Thyroid gland (tissue), 4 donors: Measurements from ENCODE around the gene ZFHX2. TPM values are rescaled to one million over a fixed set of nuclear protein-coding genes. Genes with fewer than 3 reads are reported as not detected.
A peak's percentile ranks its signal among the peaks of the same experiment; 100 is the strongest.

Experiments
- DNase-seq, 2 donors: peaks; one replicate each; pipeline ENCODE4 v3.0.0-alpha.2; 2019
- H3K27ac ChIP-seq, 3 donors: fragments of 200-600 bp; sonication (generic); 1 replicate in 2 of 3; 2 replicates in 1 of 3; pipeline ENCODE4 v1.5.1; 2016 to 2019; ENCODE audit warnings: mild to moderate bottlenecking in 1 of 3, moderate library complexity in 1 of 3
- H3K27me3 ChIP-seq: fragments of 200-600 bp; sonication (generic); one replicate; pipeline ENCODE4 v1.5.1; 2019
- H3K36me3 ChIP-seq, 2 donors: fragments of 200-600 bp; sonication (generic); one replicate each; pipeline ENCODE4 v1.5.1; 2016 to 2019
- H3K4me1 ChIP-seq, 2 donors: fragments of 200-600 bp; sonication (generic); one replicate each; pipeline ENCODE4 v1.5.1; 2017 to 2019
- H3K4me3 ChIP-seq, 3 donors: fragments of 200-600 bp; sonication (generic); replicated peaks in 1 of 3; 1 replicate in 2 of 3; 2 replicates in 1 of 3; pipeline ENCODE4 v1.5.1; 2016; ENCODE audit warnings: mild to moderate bottlenecking in 1 of 3
- H3K9me3 ChIP-seq: fragments of 200-600 bp; sonication (generic); one replicate; pipeline ENCODE4 v1.5.1; 2017
- CTCF ChIP-seq, 6 experiments: fragments of 200-600 bp in 3 of 6; fragments of 450-650 bp in 3 of 6; sonication (generic) in 3 of 6; IDR thresholded peaks; one replicate each; pipeline ENCODE4 v1.5.1; 2016 to 2019; ENCODE audit warnings: antibody characterized with exemption in 6 of 6, mild to moderate bottlenecking in 2 of 6, inconsistent platforms in 1 of 6, moderate library complexity in 1 of 6
- POLR2A ChIP-seq, 2 donors: fragments of 450-650 bp; IDR thresholded peaks; one replicate each; pipeline ENCODE4 v1.6.1; 2017; ENCODE audit warnings: antibody characterized with exemption in 2 of 2, mild to moderate bottlenecking in 2 of 2, moderate library complexity in 1 of 2
- WGBS, 2 donors: methylation state at CpG; one replicate each; pipeline ENCODE4 v1.1.5; 2017; 5-methylcytosine and 5-hydroxymethylcytosine counted together
- intact Hi-C: fragments of 100-400 bp; cut with DNase I; formaldehyde crosslinking; loops from one replicate; pipeline ENCODE4 v1.15.1; 2023
- total RNA-seq, 4 donors: library from RNA; depleted of rRNA; stranded (reverse); fragments of >200 nt; gene quantifications; one replicate each; pipeline ENCODE4 v1.2.3, GENCODE V29; 2016

Gene ZFHX2
- total RNA-seq, 4 donors from 2014 or later = 0.46 to 2.3 (median 1.4) TPM

- intact Hi-C loops = no loop called here
- Histone ChIP-seq H3K4me1 (peaks cover 6 to 20% of the 10 kb centered on the region in 2 donors), H3K27ac (no peak overlapping the region), H3K36me3 (no peaks in the 10 kb centered on the region), H3K9me3 (no peaks in the 10 kb centered on the region), H3K27me3 (peaks cover 31% of the 10 kb centered on the region), H3K4me3 (no peak overlapping the region)
- WGBS, 2 donors = 3 to 5% methylated on average over 20 to 22 of the region's 24 CpGs
- TF ChIP-seq CTCF (IDR thresholded peaks at IDR 0.05) (no peak), POLR2A (IDR thresholded peaks at IDR 0.05) (no peak)
- DNase-seq = no peak
Measured at GRCh38 chr14:23577710-23578392, 26.3 kb upstream of the ZFHX2 start.

- no peak overlapping the region for H3K27ac ChIP-seq
- TF ChIP-seq CTCF (IDR thresholded peaks at IDR 0.05) = no peak
- TF ChIP-seq POLR2A (IDR thresholded peaks at IDR 0.05) = no peak
- H3K9me3 ChIP-seq = no peaks in the 10 kb centered on the region
- H3K36me3 ChIP-seq = no peaks in the 10 kb centered on the region
- no peak overlapping the region for H3K4me3 ChIP-seq
- peaks cover 31% of the 10 kb centered on the region for H3K27me3 ChIP-seq
- WGBS, 2 donors = 4 to 5% methylated on average over 12 to 17 of the region's 67 CpGs
- intact Hi-C loops = no loop called here
- peaks cover 6 to 20% of the 10 kb centered on the region in 2 donors for H3K4me1 ChIP-seq
- DNase-seq = peak; percentile 37 to 41
Measured at GRCh38 chr14:23577004-23577681, 25.6 kb upstream of the ZFHX2 start.

GRCh38 chr14:23573384-23574015 is 21.9 kb upstream of the ZFHX2 start:
- peaks cover 31% of the 10 kb centered on the region for H3K27me3 ChIP-seq
- H3K4me3 ChIP-seq = no peak overlapping the region
- TF ChIP-seq CTCF (IDR thresholded peaks at IDR 0.05) (no peak), POLR2A (IDR thresholded peaks at IDR 0.05) (no peak)
- intact Hi-C loops = no loop called here
- H3K27ac ChIP-seq = no peak overlapping the region
- H3K36me3 ChIP-seq = no peaks in the 10 kb centered on the region
- WGBS, 2 donors = 77 to 79% methylated on average over 5 of the region's 5 CpGs
- no peaks in the 10 kb centered on the region for H3K9me3 ChIP-seq
- H3K4me1 ChIP-seq = peaks cover 6 to 20% of the 10 kb centered on the region in 2 donors
- no peak for DNase-seq

GRCh38 chr14:23572836-23573235 is 21.3 kb upstream of the ZFHX2 start:
- DNase-seq = no peak
- peaks cover 31% of the 10 kb centered on the region for H3K27me3 ChIP-seq
- 53 to 59% methylated on average over 4 of the region's 4 CpGs for WGBS, 2 donors

More at GRCh38 chr14:23572836-23573235, 21.3 kb upstream of the ZFHX2 start:
- no peak for TF ChIP-seq CTCF (IDR thresholded peaks at IDR 0.05)
- TF ChIP-seq POLR2A (IDR thresholded peaks at IDR 0.05) = no peak
- H3K36me3 ChIP-seq = no peaks in the 10 kb centered on the region
- no peak overlapping the region for H3K4me3 ChIP-seq
- no peak overlapping the region for H3K27ac ChIP-seq
- intact Hi-C loops = no loop called here
- H3K4me1 ChIP-seq = peaks cover 6 to 20% of the 10 kb centered on the region in 2 donors
- no peaks in the 10 kb centered on the region for H3K9me3 ChIP-seq
